GM19351 (cell line): ENCODE measurements around the gene SLC28A2.
"Not testable (repeated sequence)": the region's sequence is repeated elsewhere in the genome, so short reads cannot be mapped to it uniquely, and the experiment has no call there.

ENCODE experiments used
- ATAC-seq: cut with Tn5 transposase; IDR thresholded peaks from one replicate; pipeline ENCODE4 v1.9.1; 2021; ENCODE audit warnings: mild to moderate bottlenecking, moderate library complexity; ENCODE audit not compliant: unreplicated experiment

The SLC28A2 gene

GRCh38 chr15:45251888-45252287, at the start of gene SLC28A2:
Gene SLC28A2 (plus strand): TSS chr15:45252234. CDS start chr15:45253216, 982 bp downstream.
- no peak for ATAC-seq

GRCh38 chr15:45203182-45203581, 48.9 kb upstream of the SLC28A2 start:
- no peak for ATAC-seq

GRCh38 chr15:45205192-45205591, 46.8 kb upstream of the SLC28A2 start:
- ATAC-seq: no peak

GRCh38 chr15:45212493-45212892, 39.5 kb upstream of the SLC28A2 start:
- ATAC-seq: no peak

GRCh38 chr15:45221053-45221599, 30.9 kb upstream of the SLC28A2 start:
- no peak for ATAC-seq

- no peak for ATAC-seq
Observed at GRCh38 chr15:45221967-45222366, 30.1 kb upstream of the SLC28A2 start.

GRCh38 chr15:45224621-45225217, 27.3 kb upstream of the SLC28A2 start:
- ATAC-seq: no peak

- no peak for ATAC-seq
Observed at GRCh38 chr15:45225506-45226273, 26.3 kb upstream of the SLC28A2 start.

- ATAC-seq: no peak
Observed at GRCh38 chr15:45228931-45229330, 23.1 kb upstream of the SLC28A2 start.

GRCh38 chr15:45230245-45230965, 21.6 kb upstream of the SLC28A2 start:
- ATAC-seq: no peak

GRCh38 chr15:45231132-45231531, 20.9 kb upstream of the SLC28A2 start:
- no peak for ATAC-seq

GRCh38 chr15:45231864-45232562, 20.0 kb upstream of the SLC28A2 start:
- ATAC-seq: no peak

GRCh38 chr15:45234562-45235235, 17.3 kb upstream of the SLC28A2 start:
- no peak for ATAC-seq

GRCh38 chr15:45236806-45237205, 15.2 kb upstream of the SLC28A2 start:
- ATAC-seq: not testable (repeated sequence)

- no peak for ATAC-seq
Observed at GRCh38 chr15:45242289-45242688, 9.7 kb upstream of the SLC28A2 start.

- no peak for ATAC-seq
Observed at GRCh38 chr15:45249125-45249780, 2.8 kb upstream of the SLC28A2 start.

GRCh38 chr15:45253330-45253729, 1.3 kb downstream of the SLC28A2 start:
- no peak for ATAC-seq

- no peak for ATAC-seq
Observed at GRCh38 chr15:45254405-45254804, 2.4 kb downstream of the SLC28A2 start.

- not testable (repeated sequence) for ATAC-seq
Observed at GRCh38 chr15:45254824-45255223, 2.8 kb downstream of the SLC28A2 start.

GRCh38 chr15:45259796-45260195, 7.8 kb downstream of the SLC28A2 start:
- no peak for ATAC-seq
